HG02798 (cell line): ENCODE measurements around the gene NOD2.

Experiments used
- ATAC-seq: cut with Tn5 transposase; IDR thresholded peaks from one replicate; pipeline ENCODE4 v1.9.1; 2021; ENCODE audit warnings: mild to moderate bottlenecking; ENCODE audit not compliant: unreplicated experiment, poor library complexity

Gene NOD2

GRCh38 chr16:50711862-50712559 is 18.6 kb downstream of the NOD2 start:
- no peak for ATAC-seq

DNA sequence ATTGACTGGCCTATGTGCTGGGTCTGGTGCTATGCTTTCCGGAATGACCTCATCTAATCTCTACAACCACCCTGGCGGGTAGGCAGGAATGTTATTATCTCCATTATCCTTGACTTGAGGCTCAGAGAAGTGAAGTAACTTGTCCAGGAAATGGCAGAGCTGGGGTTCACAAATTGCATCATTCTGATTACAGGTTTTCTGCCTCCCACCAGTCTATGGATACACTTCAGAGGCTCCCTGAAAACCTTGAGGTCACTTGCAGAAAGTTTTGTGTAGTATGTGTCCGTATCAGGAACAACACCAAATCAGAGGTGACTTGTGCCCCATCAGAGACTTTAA is 19.1 kb downstream of the NOD2 start:
- no peak for ATAC-seq

- no peak for ATAC-seq
These were observed 19.6 kb downstream of the NOD2 start for GRCh38 chr16:50712956-50713355.

- ATAC-seq = no peak
These were observed 23.7 kb downstream of the NOD2 start for GRCh38 chr16:50717091-50717490.

GRCh38 chr16:50717494-50717893 is 24.1 kb downstream of the NOD2 start:
- ATAC-seq = no peak

DNA sequence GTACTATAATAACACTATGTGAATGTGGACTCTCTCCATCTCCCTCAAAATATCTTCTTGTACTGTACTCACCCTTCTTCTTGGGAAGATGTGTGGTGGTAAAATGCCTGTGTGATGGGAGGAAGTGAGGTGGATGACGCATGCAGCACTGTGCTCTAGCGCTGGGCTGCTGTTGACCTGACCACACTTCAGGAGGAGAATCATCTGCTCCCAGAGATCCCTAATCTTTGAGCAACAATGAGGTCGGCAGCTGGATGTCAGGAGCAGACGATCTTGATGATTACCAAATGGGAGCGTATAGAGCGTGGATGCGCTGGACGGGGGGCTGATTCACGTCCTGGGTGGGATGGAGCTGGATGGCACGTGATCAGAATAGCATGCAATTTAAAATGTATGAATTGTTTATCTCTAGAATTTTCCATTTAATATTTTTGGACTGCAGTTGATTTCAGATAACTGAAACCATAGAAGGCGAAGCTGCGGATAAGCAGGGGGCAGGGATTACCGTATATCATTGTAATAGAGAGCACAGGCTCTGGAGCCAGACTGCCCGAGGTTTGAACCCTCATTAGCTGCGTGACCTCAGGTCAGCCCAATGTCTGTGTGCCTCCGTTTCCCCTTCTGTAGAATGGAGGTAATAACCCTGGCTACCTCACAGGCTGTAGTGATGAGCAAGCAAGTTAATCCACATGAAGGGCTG is 24.8 kb downstream of the NOD2 start:
- no peak for ATAC-seq

GRCh38 chr16:50718761-50719400 is 25.5 kb downstream of the NOD2 start:
- no peak for ATAC-seq

DNA sequence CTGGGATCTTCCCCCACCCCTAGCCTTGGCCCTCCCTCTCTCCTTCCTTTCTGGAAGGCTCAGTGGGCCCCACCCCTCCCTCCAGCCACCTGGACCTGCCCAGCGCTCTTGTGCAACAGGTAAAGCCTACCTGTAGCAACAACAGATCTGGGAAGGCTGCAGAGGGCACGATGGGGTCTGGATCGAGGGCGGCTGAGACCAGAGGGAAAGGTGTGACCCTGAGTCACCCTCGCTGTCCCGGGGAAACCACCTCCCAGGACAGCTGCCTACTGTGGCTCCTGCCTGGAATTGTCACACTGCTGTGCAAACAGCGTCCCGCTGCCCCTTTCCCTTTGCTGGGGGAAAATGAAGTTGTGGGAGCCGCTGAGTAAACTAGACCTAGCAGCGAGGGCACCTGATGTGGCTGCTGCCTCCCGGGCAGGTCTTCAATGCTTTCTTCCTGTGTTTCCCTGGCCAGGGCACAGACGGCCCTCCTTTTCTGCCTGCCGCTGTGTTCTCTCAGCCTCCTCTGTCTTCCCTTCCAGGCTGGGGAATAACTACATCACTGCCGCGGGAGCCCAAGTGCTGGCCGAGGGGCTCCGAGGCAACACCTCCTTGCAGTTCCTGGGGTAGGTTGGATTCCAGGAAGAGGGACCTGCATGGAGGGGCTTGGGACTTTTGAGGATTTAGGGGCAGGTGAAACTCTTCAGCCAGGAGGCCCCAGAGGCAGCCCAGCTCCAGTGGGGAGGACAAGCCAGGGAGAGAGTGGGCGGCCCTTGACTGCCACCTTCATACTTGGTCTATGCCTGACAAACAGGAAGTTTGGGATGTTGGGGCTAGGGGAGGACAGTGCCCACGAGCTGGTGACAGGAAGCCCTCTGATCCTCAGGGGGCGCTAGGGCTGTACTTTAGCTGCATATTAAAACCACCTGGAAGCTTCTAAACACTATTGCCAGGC is 26.3 kb downstream of the NOD2 start:
- ATAC-seq = no peak

DNA sequence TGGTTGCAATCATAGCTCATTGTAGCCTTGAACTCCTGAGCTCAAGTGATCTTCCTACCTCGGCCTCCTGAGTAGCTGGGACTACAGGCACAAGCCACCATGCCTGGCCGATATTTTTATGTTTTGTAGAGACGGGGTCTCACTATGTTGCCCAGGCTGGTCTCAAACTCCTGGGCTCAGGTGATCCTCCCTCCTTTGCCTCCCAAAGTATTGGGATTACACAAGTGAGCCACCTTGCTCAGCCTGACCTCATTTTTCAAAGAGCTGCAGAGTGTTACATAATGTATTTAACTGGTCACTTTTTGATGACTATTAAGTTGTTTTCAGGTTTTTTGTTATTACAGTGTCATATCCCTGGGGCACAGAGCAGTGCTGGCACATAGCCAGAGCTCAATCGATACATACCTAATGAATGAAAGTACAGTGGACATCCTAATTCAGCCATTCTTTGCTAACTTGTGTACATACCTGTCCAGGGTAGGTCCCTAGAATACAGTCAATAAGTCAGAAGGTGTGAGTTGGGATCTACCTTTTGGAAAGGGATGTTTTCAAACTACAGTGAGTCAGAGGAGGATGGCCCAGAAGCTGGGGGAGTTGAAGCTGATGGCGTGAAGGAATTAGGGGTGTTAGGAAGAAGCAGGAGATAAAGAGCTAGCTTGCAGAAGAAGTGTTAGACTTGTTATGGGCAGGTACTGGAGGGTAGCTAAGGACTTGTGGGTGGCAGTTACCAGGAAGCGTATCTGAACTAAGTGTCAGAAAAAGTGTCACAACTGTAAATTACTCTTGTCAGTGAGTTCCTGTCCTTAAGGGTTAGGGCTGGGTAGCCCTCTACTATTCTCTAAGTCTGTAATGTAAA is 28.4 kb downstream of the NOD2 start:
- no peak for ATAC-seq

GRCh38 chr16:50722405-50722737 is 29.0 kb downstream of the NOD2 start:
- ATAC-seq = no peak

DNA sequence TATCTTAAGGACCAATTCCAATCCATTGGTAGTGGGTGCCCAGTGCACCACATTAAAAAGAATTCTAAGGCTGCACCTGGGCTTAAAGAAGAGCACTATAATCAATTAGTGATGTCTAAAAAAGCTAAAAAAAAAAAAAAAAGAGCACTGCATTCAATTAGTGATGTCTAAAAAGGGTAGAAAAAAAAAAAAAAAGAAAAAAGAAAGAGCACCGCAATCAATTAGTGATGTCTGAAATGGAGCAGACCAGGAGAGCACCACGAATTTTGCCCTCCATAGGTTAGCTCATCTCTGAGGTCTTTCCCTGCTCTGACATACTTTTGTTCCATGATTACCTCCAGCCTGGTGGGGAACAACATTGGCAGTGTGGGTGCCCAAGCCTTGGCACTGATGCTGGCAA is 29.6 kb downstream of the NOD2 start:
- ATAC-seq = no peak

GRCh38 chr16:50724306-50724705 is 30.9 kb downstream of the NOD2 start:
- no peak for ATAC-seq

GRCh38 chr16:50731130-50731988 is 38.0 kb downstream of the NOD2 start:
- no peak for ATAC-seq

DNA sequence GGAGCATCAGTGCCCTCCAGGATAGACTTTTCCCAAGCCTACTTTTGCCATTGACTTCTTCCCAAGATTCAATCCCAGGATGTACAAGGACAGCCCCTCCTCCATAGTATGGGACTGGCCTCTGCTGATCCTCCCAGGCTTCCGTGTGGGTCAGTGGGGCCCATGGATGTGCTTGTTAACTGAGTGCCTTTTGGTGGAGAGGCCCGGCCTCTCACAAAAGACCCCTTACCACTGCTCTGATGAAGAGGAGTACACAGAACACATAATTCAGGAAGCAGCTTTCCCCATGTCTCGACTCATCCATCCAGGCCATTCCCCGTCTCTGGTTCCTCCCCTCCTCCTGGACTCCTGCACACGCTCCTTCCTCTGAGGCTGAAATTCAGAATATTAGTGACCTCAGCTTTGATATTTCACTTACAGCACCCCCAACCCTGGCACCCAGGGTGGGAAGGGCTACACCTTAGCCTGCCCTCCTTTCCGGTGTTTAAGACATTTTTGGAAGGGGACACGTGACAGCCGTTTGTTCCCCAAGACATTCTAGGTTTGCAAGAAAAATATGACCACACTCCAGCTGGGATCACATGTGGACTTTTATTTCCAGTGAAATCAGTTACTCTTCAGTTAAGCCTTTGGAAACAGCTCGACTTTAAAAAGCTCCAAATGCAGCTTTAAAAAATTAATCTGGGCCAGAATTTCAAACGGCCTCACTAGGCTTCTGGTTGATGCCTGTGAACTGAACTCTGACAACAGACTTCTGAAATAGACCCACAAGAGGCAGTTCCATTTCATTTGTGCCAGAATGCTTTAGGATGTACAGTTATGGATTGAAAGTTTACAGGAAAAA is 38.8 kb downstream of the NOD2 start:
- ATAC-seq = no peak

- no peak for ATAC-seq
These were observed 40.1 kb downstream of the NOD2 start for GRCh38 chr16:50733468-50733867.

- ATAC-seq = peak; percentile 56
These were observed 42.3 kb downstream of the NOD2 start for GRCh38 chr16:50735629-50736122.

GRCh38 chr16:50736448-50736847 is 43.0 kb downstream of the NOD2 start:
- no peak for ATAC-seq

DNA sequence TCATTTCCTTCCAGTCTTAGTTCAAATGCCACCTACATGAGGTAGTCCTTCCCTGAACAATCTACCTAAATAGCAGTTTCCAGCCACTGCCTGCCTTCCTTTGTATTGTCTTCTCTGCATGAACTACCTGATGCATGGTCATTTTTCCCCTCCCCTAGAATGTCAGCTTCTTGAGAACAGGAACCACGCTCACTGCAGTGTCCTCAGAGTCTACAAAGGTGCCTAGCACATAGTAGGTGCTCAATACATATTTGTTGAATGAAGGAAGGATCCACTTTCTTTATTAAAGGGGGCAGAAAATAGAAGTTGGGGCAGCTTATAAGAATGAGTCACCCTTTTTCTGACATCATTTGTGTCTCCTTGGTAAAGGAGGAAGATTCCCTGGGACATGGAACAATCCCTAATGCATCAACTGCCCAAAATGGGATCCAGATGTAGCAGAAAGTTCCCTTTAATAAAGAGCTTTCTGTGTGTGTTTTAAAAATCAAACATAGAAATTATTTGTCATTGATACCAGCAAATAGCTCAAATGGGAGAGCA is 44.1 kb downstream of the NOD2 start:
- no peak for ATAC-seq
